Measurements from ENCODE around the gene GHITM. TPM values are rescaled to one million over a fixed set of nuclear protein-coding genes. Genes with fewer than 3 reads are reported as not detected.
A peak's percentile ranks its signal among the peaks of the same experiment; 100 is the strongest.

GHITM gene
- total RNA-seq, 2 donors from 2014 or later = 284 to 404 TPM

- H3K4me3 ChIP-seq = no peak overlapping the region
- peak; percentile 45 for DNase-seq
- H3K27ac ChIP-seq = peak overlapping the region; percentile 8
- peak overlapping the region in 1 of 2 donors; percentile 3 for H3K9ac ChIP-seq (ENCODE audit: low read depth in 2 of 2, low read length in 2 of 2)
- H3K27me3 ChIP-seq = no peaks in the 10 kb centered on the region
- intact Hi-C loops (cut with DNase I) = no loop called here
- H3K36me3 ChIP-seq = no peaks in the 10 kb centered on the region
- no peaks in the 10 kb centered on the region for H3K9me3 ChIP-seq
- H3K4me1 ChIP-seq = no peaks in the 10 kb centered on the region
- no peak for TF ChIP-seq CTCF (IDR thresholded peaks at IDR 0.05)
These were observed 19.9 kb downstream of the GHITM start for GRCh38 chr10:84159076-84159685.

GRCh38 chr10:84160663-84161362 lies 21.5 kb downstream of the GHITM start:
- intact Hi-C loops (cut with DNase I) = loop anchor here (5.0 kb wide), 1 partner anchor 41 kb away; no protein-coding TSS in a partner anchor
- Histone ChIP-seq H3K36me3 (no peaks in the 10 kb centered on the region), H3K4me3 (no peak overlapping the region), H3K4me1 (no peaks in the 10 kb centered on the region), H3K9ac (ENCODE audit: low read depth in 2 of 2, low read length in 2 of 2) (no peak overlapping the region), H3K9me3 (no peaks in the 10 kb centered on the region), H3K27me3 (no peaks in the 10 kb centered on the region), H3K27ac (no peak overlapping the region)
- no peak for TF ChIP-seq CTCF (IDR thresholded peaks at IDR 0.05)
- DNase-seq = no peak

GRCh38 chr10:84163996-84164395 lies 24.7 kb downstream of the GHITM start:
- no peak for TF ChIP-seq CTCF (IDR thresholded peaks at IDR 0.05)
- H3K27ac ChIP-seq = peak overlapping the region; percentile 48
- no peaks in the 10 kb centered on the region for H3K36me3 ChIP-seq
- H3K4me1 ChIP-seq = no peaks in the 10 kb centered on the region
- no peak overlapping the region for H3K4me3 ChIP-seq
- H3K9ac ChIP-seq (ENCODE audit: low read depth in 2 of 2, low read length in 2 of 2) = peak overlapping the region in 1 of 2 donors; percentile 36
- no peaks in the 10 kb centered on the region for H3K27me3 ChIP-seq
- H3K9me3 ChIP-seq = no peaks in the 10 kb centered on the region
- DNase-seq = peak; percentile 33
- intact Hi-C loops (cut with DNase I) = loop anchor here (5.0 kb wide), 1 partner anchor 38 kb away; no protein-coding TSS in a partner anchor

- Histone ChIP-seq H3K27me3 (no peaks in the 10 kb centered on the region), H3K4me1 (no peaks in the 10 kb centered on the region), H3K9ac (ENCODE audit: low read depth in 2 of 2, low read length in 2 of 2) (peak overlapping the region in 1 of 2 donors; percentile 3)
These were observed 25.1 kb downstream of the GHITM start for GRCh38 chr10:84164442-84164841.

More at GRCh38 chr10:84164442-84164841, 25.1 kb downstream of the GHITM start:
- TF ChIP-seq CTCF (IDR thresholded peaks at IDR 0.05) = no peak
- no peaks in the 10 kb centered on the region for H3K9me3 ChIP-seq
- peak overlapping the region; percentile 48 for H3K27ac ChIP-seq
- no peak for DNase-seq
- intact Hi-C loops (cut with DNase I) = loop anchor here (5.0 kb wide), 1 partner anchor 38 kb away; no protein-coding TSS in a partner anchor
- H3K4me3 ChIP-seq = no peak overlapping the region
- no peaks in the 10 kb centered on the region for H3K36me3 ChIP-seq

All from colonic mucosa (tissue), 4 donors.